ENCODE results near the gene PLPPR5.

The PLPPR5 gene

DNA sequence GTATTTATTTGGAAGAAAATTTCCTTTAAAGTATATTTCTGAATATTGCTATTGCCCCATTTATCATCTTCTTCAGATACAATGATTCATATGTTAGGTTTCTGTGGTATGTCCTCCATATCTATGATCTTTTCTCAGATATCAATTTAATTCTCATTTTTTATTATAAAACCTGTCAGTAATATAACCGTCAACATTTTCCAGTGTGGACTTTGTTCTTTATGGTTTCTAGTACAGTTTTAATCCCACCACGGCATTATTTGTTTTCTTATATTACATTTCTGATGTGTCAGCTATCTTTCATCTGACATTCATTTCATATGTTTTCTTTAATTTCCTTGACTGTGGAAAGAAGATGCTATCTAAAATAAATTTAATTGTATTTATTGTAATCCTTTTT lies 97.9 kb downstream of the PLPPR5 start:
- Histone ChIP-seq H2AFZ (ENCODE audit: low read length) (no peak overlapping the region), H3K9me2 (ENCODE audit: low read depth, low read length) (no peaks in the 10 kb centered on the region), H3F3A (ENCODE audit: insufficient read depth, low read length) (no peaks in the 10 kb centered on the region), H3K9ac (ENCODE audit: low read length) (no peak overlapping the region), H3K27ac (ENCODE audit: low read depth, low read length, poor library complexity, severe bottlenecking) (no peak overlapping the region), H3K79me2 (ENCODE audit: insufficient read depth, low read length) (no peaks in the 10 kb centered on the region), H4K20me1 (ENCODE audit: insufficient read depth, low read length) (no peaks in the 10 kb centered on the region), H3K4me2 (ENCODE audit: low read length) (no peak overlapping the region), H3K4me1 (ENCODE audit: insufficient read depth, low read length, severe bottlenecking) (no peaks in the 10 kb centered on the region), H3K4me3 (ENCODE audit: low read depth, low read length, poor library complexity, severe bottlenecking) (no peak overlapping the region), H3K27me3 (ENCODE audit: insufficient read depth, low read length) (no peaks in the 10 kb centered on the region), H3K36me3 (ENCODE audit: insufficient read depth, low read length) (no peaks in the 10 kb centered on the region), H3K9me3 (ENCODE audit: low read length) (no peaks in the 10 kb centered on the region)
- TF ChIP-seq EZH2 (IDR thresholded peaks at IDR 0.05; ENCODE audit: borderline replicate concordance, low read length): no peak
- TF ChIP-seq, protein P1, sequence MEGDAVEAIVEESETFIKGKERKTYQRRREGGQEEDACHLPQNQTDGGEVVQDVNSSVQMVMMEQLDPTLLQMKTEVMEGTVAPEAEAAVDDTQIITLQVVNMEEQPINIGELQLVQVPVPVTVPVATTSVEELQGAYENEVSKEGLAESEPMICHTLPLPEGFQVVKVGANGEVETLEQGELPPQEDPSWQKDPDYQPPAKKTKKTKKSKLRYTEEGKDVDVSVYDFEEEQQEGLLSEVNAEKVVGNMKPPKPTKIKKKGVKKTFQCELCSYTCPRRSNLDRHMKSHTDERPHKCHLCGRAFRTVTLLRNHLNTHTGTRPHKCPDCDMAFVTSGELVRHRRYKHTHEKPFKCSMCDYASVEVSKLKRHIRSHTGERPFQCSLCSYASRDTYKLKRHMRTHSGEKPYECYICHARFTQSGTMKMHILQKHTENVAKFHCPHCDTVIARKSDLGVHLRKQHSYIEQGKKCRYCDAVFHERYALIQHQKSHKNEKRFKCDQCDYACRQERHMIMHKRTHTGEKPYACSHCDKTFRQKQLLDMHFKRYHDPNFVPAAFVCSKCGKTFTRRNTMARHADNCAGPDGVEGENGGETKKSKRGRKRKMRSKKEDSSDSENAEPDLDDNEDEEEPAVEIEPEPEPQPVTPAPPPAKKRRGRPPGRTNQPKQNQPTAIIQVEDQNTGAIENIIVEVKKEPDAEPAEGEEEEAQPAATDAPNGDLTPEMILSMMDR (IDR thresholded peaks at IDR 0.05; ENCODE audit: low read length): no peak

DNA sequence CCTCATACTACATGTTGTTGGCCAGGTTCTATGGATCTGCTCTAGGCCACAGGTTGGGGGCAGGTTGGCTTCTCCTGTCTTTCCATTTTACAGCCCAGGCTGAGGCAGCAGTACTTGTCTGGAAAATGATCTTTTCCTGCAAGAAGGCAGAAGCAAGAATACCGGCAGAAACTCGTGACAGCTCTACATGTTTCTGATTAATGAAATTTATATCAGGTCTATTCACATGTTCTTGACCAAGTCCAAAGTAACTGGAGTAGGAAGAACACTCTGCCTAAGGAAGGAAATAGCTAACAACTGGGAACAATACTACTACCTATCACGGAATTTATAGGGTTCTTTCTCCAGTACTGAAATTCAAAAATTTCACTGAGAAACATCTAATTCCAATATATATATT lies 98.3 kb downstream of the PLPPR5 start:
- Histone ChIP-seq H3K36me3 (ENCODE audit: insufficient read depth, low read length) (no peaks in the 10 kb centered on the region), H3K4me3 (ENCODE audit: low read depth, low read length, poor library complexity, severe bottlenecking) (no peak overlapping the region), H4K20me1 (ENCODE audit: insufficient read depth, low read length) (no peaks in the 10 kb centered on the region), H3K79me2 (ENCODE audit: insufficient read depth, low read length) (no peaks in the 10 kb centered on the region), H3K9me2 (ENCODE audit: low read depth, low read length) (no peaks in the 10 kb centered on the region), H3K27ac (ENCODE audit: low read depth, low read length, poor library complexity, severe bottlenecking) (no peak overlapping the region), H3K4me2 (ENCODE audit: low read length) (no peak overlapping the region), H3K9ac (ENCODE audit: low read length) (no peak overlapping the region), H2AFZ (ENCODE audit: low read length) (no peak overlapping the region), H3K27me3 (ENCODE audit: insufficient read depth, low read length) (no peaks in the 10 kb centered on the region), H3K9me3 (ENCODE audit: low read length) (no peaks in the 10 kb centered on the region), H3F3A (ENCODE audit: insufficient read depth, low read length) (no peaks in the 10 kb centered on the region), H3K4me1 (ENCODE audit: insufficient read depth, low read length, severe bottlenecking) (no peaks in the 10 kb centered on the region)
- TF ChIP-seq, protein P1 (IDR thresholded peaks at IDR 0.05; ENCODE audit: low read length): no peak
- TF ChIP-seq EZH2 (IDR thresholded peaks at IDR 0.05; ENCODE audit: borderline replicate concordance, low read length): no peak

DNA sequence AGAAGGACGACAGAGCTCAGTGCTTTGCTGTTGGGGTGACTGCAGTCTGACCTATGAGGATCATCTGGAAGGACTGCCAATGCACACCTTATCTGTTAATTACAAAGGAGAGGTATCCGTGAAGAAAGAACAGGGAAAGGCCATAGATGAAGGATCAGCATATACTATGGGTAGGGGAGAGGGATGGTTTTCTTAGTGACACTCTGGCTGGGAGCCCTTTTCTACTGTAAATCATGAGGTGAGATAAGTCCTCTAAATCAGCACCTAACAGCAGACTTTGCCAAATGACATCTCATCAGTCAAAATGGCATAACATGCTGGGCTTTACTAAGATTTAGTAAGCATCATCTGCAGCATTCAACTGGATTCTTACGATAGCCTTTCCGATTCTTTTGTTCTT lies 100.0 kb downstream of the PLPPR5 start:
- no peaks in the 10 kb centered on the region for H3K36me3 ChIP-seq (ENCODE audit: insufficient read depth, low read length)
- no peaks in the 10 kb centered on the region for H3K79me2 ChIP-seq (ENCODE audit: insufficient read depth, low read length)
- no peaks in the 10 kb centered on the region for H3F3A ChIP-seq (ENCODE audit: insufficient read depth, low read length)
- H4K20me1 ChIP-seq (ENCODE audit: insufficient read depth, low read length): no peaks in the 10 kb centered on the region
- no peaks in the 10 kb centered on the region for H3K9me3 ChIP-seq (ENCODE audit: low read length)
- H3K4me1 ChIP-seq (ENCODE audit: insufficient read depth, low read length, severe bottlenecking): no peaks in the 10 kb centered on the region
- H3K27ac ChIP-seq (ENCODE audit: low read depth, low read length, poor library complexity, severe bottlenecking): no peak overlapping the region
- H3K4me2 ChIP-seq (ENCODE audit: low read length): no peak overlapping the region
- no peaks in the 10 kb centered on the region for H3K9me2 ChIP-seq (ENCODE audit: low read depth, low read length)
- no peak overlapping the region for H3K4me3 ChIP-seq (ENCODE audit: low read depth, low read length, poor library complexity, severe bottlenecking)
- no peak overlapping the region for H3K9ac ChIP-seq (ENCODE audit: low read length)
- H3K27me3 ChIP-seq (ENCODE audit: insufficient read depth, low read length): no peaks in the 10 kb centered on the region
- H2AFZ ChIP-seq (ENCODE audit: low read length): no peak overlapping the region
- TF ChIP-seq, protein P1 (IDR thresholded peaks at IDR 0.05; ENCODE audit: low read length): no peak
- TF ChIP-seq EZH2 (IDR thresholded peaks at IDR 0.05; ENCODE audit: borderline replicate concordance, low read length): no peak
